ENCODE data around the gene NRCAM.

DNA sequence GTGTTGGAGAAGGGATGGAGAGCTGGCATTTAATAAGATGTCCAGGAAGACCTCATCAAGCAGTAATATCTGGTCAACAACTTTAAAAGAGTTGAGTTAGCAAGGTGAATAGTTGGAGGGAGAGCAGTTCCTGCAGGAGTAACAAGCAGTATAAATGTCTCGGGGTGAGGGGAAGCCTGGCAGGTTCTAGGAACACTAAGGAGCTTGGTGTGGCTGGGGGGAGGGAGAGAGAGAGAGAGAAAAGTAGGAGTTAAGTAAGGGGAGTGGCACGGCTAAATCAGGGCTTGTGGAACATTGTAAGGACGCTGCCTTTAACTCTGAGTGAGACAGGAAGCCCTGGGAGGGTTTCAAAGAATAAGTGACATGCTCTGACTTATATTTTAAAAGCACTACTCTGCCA is 304.0 kb downstream of the NRCAM start:
- TF ChIP-seq, protein P1, sequence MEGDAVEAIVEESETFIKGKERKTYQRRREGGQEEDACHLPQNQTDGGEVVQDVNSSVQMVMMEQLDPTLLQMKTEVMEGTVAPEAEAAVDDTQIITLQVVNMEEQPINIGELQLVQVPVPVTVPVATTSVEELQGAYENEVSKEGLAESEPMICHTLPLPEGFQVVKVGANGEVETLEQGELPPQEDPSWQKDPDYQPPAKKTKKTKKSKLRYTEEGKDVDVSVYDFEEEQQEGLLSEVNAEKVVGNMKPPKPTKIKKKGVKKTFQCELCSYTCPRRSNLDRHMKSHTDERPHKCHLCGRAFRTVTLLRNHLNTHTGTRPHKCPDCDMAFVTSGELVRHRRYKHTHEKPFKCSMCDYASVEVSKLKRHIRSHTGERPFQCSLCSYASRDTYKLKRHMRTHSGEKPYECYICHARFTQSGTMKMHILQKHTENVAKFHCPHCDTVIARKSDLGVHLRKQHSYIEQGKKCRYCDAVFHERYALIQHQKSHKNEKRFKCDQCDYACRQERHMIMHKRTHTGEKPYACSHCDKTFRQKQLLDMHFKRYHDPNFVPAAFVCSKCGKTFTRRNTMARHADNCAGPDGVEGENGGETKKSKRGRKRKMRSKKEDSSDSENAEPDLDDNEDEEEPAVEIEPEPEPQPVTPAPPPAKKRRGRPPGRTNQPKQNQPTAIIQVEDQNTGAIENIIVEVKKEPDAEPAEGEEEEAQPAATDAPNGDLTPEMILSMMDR (conservative IDR thresholded peaks at IDR 0.05) = no peak
- no peak for TF ChIP-seq ZFX (IDR thresholded peaks at IDR 0.05)

All from C4-2B (cell line).